C4-2B (cell line): ENCODE data around the gene MSMO1.

Experiments used
- H3K27ac ChIP-seq: fragments of 450-650 bp; 2 replicates; pipeline ENCODE4 v1.5.1; 2017
- CTCF ChIP-seq: fragments of 450-650 bp; conservative IDR thresholded peaks from 2 replicates; pipeline ENCODE4 v1.5.1; 2017; ENCODE audit warnings: mild to moderate bottlenecking
- ZFX ChIP-seq: fragments of 450-650 bp; IDR thresholded peaks from 2 replicates; pipeline ENCODE4 v1.6.1; 2017

The MSMO1 gene

GRCh38 chr4:165308606-165309005, 18.9 kb upstream of the MSMO1 start:
- TF ChIP-seq CTCF: no peak
- TF ChIP-seq ZFX: no peak
- no peak overlapping the region; the same call in 1 of the 2 replicates for H3K27ac ChIP-seq

- no peak overlapping the region for H3K27ac ChIP-seq
- TF ChIP-seq CTCF (no peak), ZFX (no peak)
These were observed 18.0 kb upstream of the MSMO1 start for GRCh38 chr4:165309456-165309855.

DNA sequence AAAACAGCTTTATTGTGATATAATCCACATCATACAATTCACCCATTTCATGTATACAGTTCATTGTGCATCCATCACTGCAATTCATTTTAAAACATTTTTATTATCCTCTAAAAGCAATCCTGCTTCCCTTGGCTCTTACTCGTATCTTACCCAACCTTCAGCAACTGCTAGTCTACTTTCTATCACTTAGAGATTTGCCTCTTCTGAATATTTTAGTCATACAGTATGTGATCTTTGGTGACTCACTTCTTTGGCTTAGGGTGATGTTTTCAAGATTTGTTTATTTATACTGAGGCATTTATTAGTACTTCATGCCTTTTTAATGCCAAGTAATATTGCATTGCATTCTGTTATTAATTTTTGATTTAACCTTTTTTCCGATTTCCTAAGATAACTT, 15.0 kb upstream of the MSMO1 start:
- TF ChIP-seq CTCF: no peak
- TF ChIP-seq ZFX: no peak
- no peak overlapping the region for H3K27ac ChIP-seq

- TF ChIP-seq CTCF (no peak), ZFX (no peak)
These were observed 8.4 kb upstream of the MSMO1 start for GRCh38 chr4:165319030-165319429.

DNA sequence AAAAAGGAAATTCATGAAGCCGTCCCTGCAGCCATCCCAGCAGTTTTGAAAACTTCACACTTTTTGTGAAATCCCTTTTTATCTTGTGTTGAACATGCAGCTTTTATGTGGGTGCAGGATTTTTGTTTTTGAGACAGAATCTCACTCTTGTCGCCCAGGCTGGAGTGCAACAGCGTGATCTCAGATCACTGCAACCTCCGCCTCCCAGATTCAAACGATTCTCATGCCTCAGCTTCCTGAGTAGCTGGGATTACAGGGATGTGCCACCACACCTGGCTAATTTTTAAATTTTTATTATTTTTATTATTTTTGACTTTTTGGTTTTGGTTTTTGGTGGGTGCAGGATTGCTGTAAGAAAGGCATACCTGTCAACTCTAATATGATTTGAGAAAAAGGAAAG, 8.0 kb upstream of the MSMO1 start:
- H3K27ac ChIP-seq: no peak overlapping the region
- no peak for TF ChIP-seq CTCF
- TF ChIP-seq ZFX: no peak

More at GRCh38 chr4:165319030-165319429, 8.4 kb upstream of the MSMO1 start:
- H3K27ac ChIP-seq: no peak overlapping the region

- no peak for TF ChIP-seq ZFX
- no peak for TF ChIP-seq CTCF
- no peak overlapping the region for H3K27ac ChIP-seq
These were observed 3.1 kb upstream of the MSMO1 start for GRCh38 chr4:165324236-165324917.

DNA sequence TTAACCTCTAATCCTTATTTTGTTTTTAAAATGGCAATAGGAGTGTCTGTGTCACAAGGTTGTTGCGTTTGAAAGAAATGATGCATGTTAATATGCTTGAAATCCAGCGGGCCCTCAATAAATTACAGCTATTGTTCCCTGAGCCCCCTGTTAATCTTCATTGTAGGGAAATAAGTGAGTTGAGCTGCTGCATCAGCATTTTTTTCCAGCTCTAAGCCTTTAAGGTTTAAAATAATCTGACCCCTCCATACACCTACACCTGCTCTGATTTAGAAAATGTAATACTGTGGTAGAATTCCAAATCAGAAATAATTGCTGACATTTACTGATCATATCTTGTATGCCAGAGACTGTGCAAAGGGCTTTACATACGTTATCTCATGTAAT, 2.6 kb upstream of the MSMO1 start:
- no peak overlapping the region for H3K27ac ChIP-seq
- TF ChIP-seq ZFX (no peak), CTCF (no peak)
